NCI-H82 (cell line): ENCODE results near the gene TTLL12.
A peak's percentile ranks its signal among the peaks of the same experiment; 100 is the strongest.

Experiments
- DNase-seq: peaks from one replicate; lab custom pipeline; 2025; lab: John Stamatoyannopoulos, UW

Gene TTLL12

GRCh38 chr22:43199541-43199940, 12.6 kb upstream of the TTLL12 start:
- no peak for DNase-seq

DNA sequence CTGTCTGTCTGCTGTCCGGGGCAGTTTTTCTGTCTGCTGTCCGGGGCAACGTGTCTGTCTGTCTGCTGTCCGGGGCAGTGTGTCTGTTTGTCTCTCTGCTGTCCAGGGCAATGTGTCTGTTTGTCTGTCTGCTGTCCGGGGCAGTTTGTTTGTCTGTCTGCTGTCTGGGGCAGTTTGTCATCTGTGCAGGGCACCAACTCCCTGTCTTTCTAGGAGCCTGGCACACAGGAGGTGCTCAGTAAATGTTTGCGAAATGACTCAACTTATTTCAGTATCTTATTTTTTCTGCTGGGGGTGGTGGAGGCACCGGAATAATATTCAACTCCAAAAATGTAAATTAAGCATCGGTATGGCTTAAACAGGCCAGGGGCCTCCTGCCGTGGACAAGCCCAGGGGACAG, 12.0 kb upstream of the TTLL12 start:
- no peak for DNase-seq

- no peak for DNase-seq
These were observed 11.2 kb upstream of the TTLL12 start for GRCh38 chr22:43198126-43198525.

DNA sequence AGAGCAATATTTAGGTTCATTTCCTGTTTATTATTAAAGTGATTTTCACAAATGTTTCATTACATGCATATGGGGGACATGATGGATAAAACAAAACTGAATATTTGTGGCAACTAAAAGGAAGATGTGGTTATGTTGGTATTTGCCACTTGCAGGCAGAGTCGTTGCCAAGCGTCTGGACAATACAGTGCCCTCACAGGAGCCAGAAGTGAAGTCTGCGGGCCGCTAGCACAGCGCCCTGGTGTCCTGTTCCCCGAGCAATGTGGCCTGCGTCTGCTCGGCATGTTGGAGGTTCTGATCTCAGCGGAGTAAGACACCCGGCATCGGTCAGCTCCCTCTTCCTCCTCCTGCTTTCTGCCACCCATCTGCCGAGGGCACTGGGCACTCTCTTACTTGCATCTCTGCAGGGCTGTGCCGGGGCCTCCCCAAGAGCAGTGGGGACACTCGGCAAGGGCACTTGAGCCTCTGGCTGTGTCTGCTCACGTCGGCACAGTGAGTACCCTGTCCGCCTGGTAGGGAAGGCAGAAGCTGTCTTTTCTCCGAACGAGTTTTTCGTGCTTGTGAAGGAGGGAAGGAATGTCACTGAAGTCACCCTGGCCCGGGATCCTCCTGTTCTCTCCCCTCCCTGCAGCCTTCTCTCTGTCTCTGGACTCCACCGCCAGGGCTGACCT, 10.5 kb upstream of the TTLL12 start:
- DNase-seq: no peak

GRCh38 chr22:43191831-43192230, 4.9 kb upstream of the TTLL12 start:
- no peak for DNase-seq

- no peak for DNase-seq
These were observed 2.1 kb upstream of the TTLL12 start for GRCh38 chr22:43188829-43189545.

- DNase-seq: peak; percentile 96
These were observed 501 bp upstream of the TTLL12 start for GRCh38 chr22:43187171-43188099.

DNA sequence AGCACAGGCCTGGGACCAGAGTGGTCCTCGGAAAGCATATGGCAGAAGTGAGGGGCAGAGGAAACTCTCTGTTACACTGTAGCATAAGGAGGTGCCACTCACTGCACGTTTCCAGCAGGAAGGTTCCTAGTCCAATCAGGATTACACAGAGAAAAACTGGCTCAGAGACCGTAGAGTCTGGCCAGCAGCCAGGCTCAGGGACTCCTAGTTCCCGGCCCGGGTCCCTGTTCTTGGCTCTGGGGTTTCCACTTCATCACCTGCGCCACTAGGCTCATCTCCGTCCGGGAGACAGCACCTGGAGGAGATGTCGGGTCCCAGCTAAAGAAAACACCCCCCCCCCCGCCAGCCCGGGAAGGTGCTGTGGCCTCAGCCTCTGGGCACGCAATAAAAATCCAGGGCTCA, 1.1 kb downstream of the TTLL12 start:
- peak; percentile 63 for DNase-seq

- no peak for DNase-seq
These were observed 3.2 kb downstream of the TTLL12 start for GRCh38 chr22:43183496-43184277.

- no peak for DNase-seq
These were observed 4.2 kb downstream of the TTLL12 start for GRCh38 chr22:43182726-43183125.

- DNase-seq: no peak
These were observed 4.8 kb downstream of the TTLL12 start for GRCh38 chr22:43182118-43182517.

- no peak for DNase-seq
These were observed 5.4 kb downstream of the TTLL12 start for GRCh38 chr22:43181321-43182076.

GRCh38 chr22:43180670-43181069, 6.3 kb downstream of the TTLL12 start:
- DNase-seq: no peak

DNA sequence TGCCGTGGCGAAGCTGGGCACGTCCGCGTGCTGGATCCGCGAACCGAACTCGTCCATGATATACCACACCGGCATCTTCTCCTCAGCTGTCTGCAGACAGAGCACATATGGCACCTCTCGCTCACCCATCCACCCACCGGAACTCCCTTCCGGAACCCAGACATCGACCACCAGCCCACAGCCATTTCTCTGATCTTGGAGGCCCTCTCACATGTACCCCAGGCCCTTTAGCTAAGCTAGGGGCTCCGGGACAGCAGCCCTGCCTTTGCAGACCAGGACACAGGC, 7.1 kb downstream of the TTLL12 start:
- no peak for DNase-seq

DNA sequence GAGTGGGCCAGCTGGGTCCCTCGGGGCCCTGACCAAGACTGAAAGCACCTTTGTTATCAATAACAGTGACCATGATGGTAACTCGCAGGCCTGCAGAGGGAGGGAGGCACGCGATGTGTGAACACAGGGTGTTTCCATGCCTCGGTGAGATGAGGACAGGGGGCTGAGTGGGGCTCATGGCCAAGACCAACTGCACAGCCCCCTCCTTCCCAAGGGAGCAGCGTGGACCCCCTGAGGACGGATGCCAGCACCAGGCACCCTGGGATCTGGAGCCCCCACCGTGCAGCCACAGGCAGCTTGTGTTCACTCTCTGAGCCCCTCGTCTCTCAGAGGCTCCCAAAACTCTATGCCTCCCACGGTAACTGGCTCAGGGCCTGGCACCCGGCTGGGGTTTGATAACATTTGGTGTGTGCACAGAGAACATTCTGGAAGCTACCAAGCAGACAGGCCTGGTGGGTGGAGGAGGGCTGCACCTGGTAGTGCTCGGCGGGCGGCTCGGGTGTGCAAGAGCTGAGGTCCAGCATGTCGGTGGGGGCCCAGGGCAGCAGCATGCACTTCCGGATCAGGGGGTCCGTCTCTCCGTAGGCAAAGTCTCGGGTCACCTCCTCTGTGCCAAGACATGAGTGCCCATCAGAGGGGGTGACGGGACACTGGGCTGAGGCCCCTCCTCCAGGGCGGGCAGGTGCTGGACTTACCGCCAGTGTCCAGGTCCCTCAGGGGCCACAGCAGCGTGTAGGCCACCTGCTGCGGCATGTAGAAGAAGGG, 7.6 kb downstream of the TTLL12 start:
- no peak for DNase-seq

GRCh38 chr22:43177479-43177878, 9.5 kb downstream of the TTLL12 start:
- DNase-seq: no peak

- no peak for DNase-seq
These were observed 10.8 kb downstream of the TTLL12 start for GRCh38 chr22:43176090-43176489.

- no peak for DNase-seq
These were observed 11.9 kb downstream of the TTLL12 start for GRCh38 chr22:43174941-43175531.

GRCh38 chr22:43173976-43174720, 12.8 kb downstream of the TTLL12 start:
- DNase-seq: no peak

DNA sequence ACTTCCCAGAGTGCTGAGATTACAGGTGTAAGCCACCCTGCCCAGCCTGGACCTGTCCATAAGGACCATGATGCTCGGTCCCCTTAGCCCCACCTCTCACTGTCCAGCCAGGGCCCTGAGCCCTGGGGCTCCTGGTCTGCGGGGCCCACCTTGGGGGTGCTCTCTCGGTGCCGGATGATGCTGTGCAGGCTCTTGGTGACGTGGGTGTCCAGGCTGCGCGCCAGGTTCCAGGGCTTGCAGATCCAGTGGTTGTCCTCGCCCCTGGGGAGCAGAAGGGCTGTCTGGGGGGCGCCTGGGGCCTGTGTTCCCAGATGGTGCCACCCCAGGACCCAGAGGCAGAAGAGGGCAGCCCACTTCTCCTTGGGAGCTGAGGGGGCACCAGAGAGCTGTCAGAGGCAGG, 13.4 kb downstream of the TTLL12 start:
- no peak for DNase-seq
